GM12878 (cell line): ENCODE results near the gene RHEBL1. TPM values are rescaled to one million over a fixed set of nuclear protein-coding genes. Genes with fewer than 3 reads are reported as not detected.

ENCODE experiments used
- ATAC-seq: fragments of 200-7000 bp; cut with Tn5 transposase; 3 replicates; pipeline ENCODE4 v1.9.1; 2020; ENCODE audit warnings: mild to moderate bottlenecking, moderate library complexity
- BruUV-seq: library from RNA; stranded (reverse); fragments of 400-500 nt; replicated peaks from 2 replicates; lab custom pipeline; 2021; lab: Mats Ljungman, UMichigan
- CTCF ChIA-PET: fragments of 300-600 bp; sonication (Branson Sonifier 250); formaldehyde crosslinking; extraction: SDS; loops from one replicate; lab custom pipeline; 2021; ENCODE audit warnings: inconsistent platforms; lab: Yijun Ruan, JAX
- POLR2A ChIA-PET: fragments of 350-600 bp; formaldehyde crosslinking; extraction: SDS; loops from one replicate; lab custom pipeline; 2021; ENCODE audit warnings: inconsistent platforms; lab: Charles Lee
- RAD21 ChIA-PET: fragments of 300-600 bp; sonication (Branson Sonifier 250); formaldehyde crosslinking; loops from one replicate; lab custom pipeline; 2023; ENCODE audit warnings: antibody characterized with exemption; ENCODE audit not compliant: unreplicated experiment; lab: Charles Lee
- SMC1A ChIA-PET: fragments of 300-600 bp; sonication (Branson Sonifier 250); formaldehyde crosslinking; loops from one replicate; lab custom pipeline; 2023; ENCODE audit not compliant: unreplicated experiment, uncharacterized antibody; lab: Charles Lee
- DNase-seq: peaks from one replicate; pipeline ENCODE4 v3.0.0-alpha.2; 2011; ENCODE audit warnings: low read depth, low spot score
- FAIRE-seq: peaks from 3 replicates; lab custom pipeline; 2011; peaks lifted over from hg19 to GRCh38; lab: Jason Lieb, UNC
- H2AFZ ChIP-seq: 2 replicates; pipeline ENCODE4 v1.6.0; 2011; ENCODE audit warnings: low read depth, low read length, control low read depth; ENCODE audit not compliant: control insufficient read depth
- H3K27ac ChIP-seq: 2 replicates; pipeline ENCODE4 v1.5.1; 2011; ENCODE audit warnings: control low read depth; ENCODE audit not compliant: control insufficient read depth, insufficient read depth
- H3K27me3 ChIP-seq, 2 experiments: replicated peaks in 1 of 2; 2 replicates each; pipeline versions ENCODE4 v1.6.0 to v1.6.1; 2011; ENCODE audit warnings: low read length in 1 of 2; ENCODE audit not compliant: control insufficient read depth in 2 of 2, insufficient read depth in 2 of 2
- H3K36me3 ChIP-seq, 2 experiments: 2 replicates each; pipeline ENCODE4 v1.5.1; 2011; ENCODE audit warnings: low read length in 1 of 2; ENCODE audit not compliant: control insufficient read depth in 2 of 2, insufficient read depth in 2 of 2
- H3K4me1 ChIP-seq: 2 replicates; pipeline ENCODE4 v1.6.1; 2011; ENCODE audit warnings: mild to moderate bottlenecking, low read length, moderate library complexity, mixed read lengths; ENCODE audit not compliant: control insufficient read depth, insufficient read depth
- H3K4me2 ChIP-seq: 2 replicates; pipeline ENCODE4 v1.6.0; 2011; ENCODE audit warnings: control low read depth; ENCODE audit not compliant: control insufficient read depth, insufficient read depth
- H3K4me3 ChIP-seq: fragments of 200-600 bp; sonication (generic); 2 replicates; pipeline ENCODE4 v1.5.1; 2016
- H3K79me2 ChIP-seq: 2 replicates; pipeline ENCODE4 v1.6.0; 2011; ENCODE audit warnings: low read length; ENCODE audit not compliant: control insufficient read depth, insufficient read depth
- H3K9ac ChIP-seq: 2 replicates; pipeline ENCODE4 v1.8.0; 2011; ENCODE audit warnings: low read length, control low read depth, mixed read lengths; ENCODE audit not compliant: control insufficient read depth, insufficient read depth
- H3K9me3 ChIP-seq: replicated peaks from 3 replicates; pipeline ENCODE4 v1.5.1; 2011; ENCODE audit warnings: mild to moderate bottlenecking, low read length; ENCODE audit not compliant: control insufficient read depth, insufficient read depth
- H4K20me1 ChIP-seq: 2 replicates; pipeline ENCODE4 v1.6.0; 2011; ENCODE audit not compliant: control insufficient read depth, insufficient read depth
- CBX5 ChIP-seq: sonication (generic); IDR thresholded peaks from 2 replicates; pipeline ENCODE4 v1.6.1; 2016; ENCODE audit warnings: low read depth, moderate library complexity, mild to moderate bottlenecking, inconsistent platforms
- EZH2 ChIP-seq: IDR thresholded peaks from 2 replicates; pipeline ENCODE4 v1.6.1; 2012; ENCODE audit warnings: low read depth, mild to moderate bottlenecking, control low read depth, inconsistent platforms, low read length, borderline replicate concordance; ENCODE audit not compliant: control insufficient read depth
- JUNB ChIP-seq: IDR thresholded peaks from 2 replicates; pipeline ENCODE4 v1.6.1; 2016; ENCODE audit warnings: antibody characterized with exemption, mild to moderate bottlenecking
- NBN ChIP-seq: fragments of 450-650 bp; IDR thresholded peaks from 2 replicates; pipeline ENCODE4 v1.6.1; 2016
- NFIC ChIP-seq: IDR thresholded peaks from 2 replicates; pipeline ENCODE4 v1.6.1; 2012; ENCODE audit warnings: low read depth, mild to moderate bottlenecking, inconsistent platforms, low read length, moderate library complexity
- NR2C1 ChIP-seq: fragments of 450-650 bp; IDR thresholded peaks from 2 replicates; pipeline ENCODE4 v1.6.1; 2017; ENCODE audit warnings: antibody characterized with exemption, mild to moderate bottlenecking, moderate library complexity
- STAT1 ChIP-seq: fragments of 450-650 bp; conservative IDR thresholded peaks from 2 replicates; pipeline ENCODE4 v1.6.1; 2014; ENCODE audit warnings: antibody characterized with exemption, mild to moderate bottlenecking
- ZBTB4 ChIP-seq: fragments of 450-650 bp; formaldehyde crosslinking; IDR thresholded peaks from 2 replicates; pipeline ENCODE4 v1.4.0; 2022; ENCODE audit warnings: mild to moderate bottlenecking, moderate library complexity
- ZNF24 ChIP-seq: fragments of 450-650 bp; IDR thresholded peaks from 2 replicates; pipeline ENCODE4 v1.6.1; 2017; ENCODE audit warnings: antibody characterized with exemption, mild to moderate bottlenecking
- ZSCAN29 ChIP-seq: fragments of 450-650 bp; IDR thresholded peaks from 2 replicates; pipeline ENCODE4 v1.6.1; 2017; ENCODE audit warnings: mild to moderate bottlenecking, moderate library complexity
- WGBS: methylation state at CpG from one replicate; pipeline ENCODE4 v1.1.6; 2016; ENCODE audit warnings: low lambda C conversion rate; ENCODE audit not compliant: insufficient replicate concordance, insufficient coverage; ENCODE audit errors: missing lambda C conversion rate; 5-methylcytosine and 5-hydroxymethylcytosine counted together
- in situ Hi-C: fragments of 300-500 bp; cut with MboI; formaldehyde crosslinking; loops from 9 replicates; pipeline ENCODE4 v1.14.3; 2018; ENCODE audit warnings: mixed read lengths
- intact Hi-C: fragments of 100-400 bp; cut with micrococcal nuclease; formaldehyde crosslinking; loops from one replicate; pipeline ENCODE4 v1.14.2; 2022; ENCODE audit not compliant: unreplicated experiment
- polyA plus RNA-seq, 11 experiments: library from polyadenylated mRNA; depleted of rRNA in 4 of 11; unstranded in 6 of 11; stranded (reverse) in 5 of 11; fragments of >200 nt; fragmentation: Nextera tagmentation in 4 of 11; fragmentation: Illumina TruSeq in 1 of 11; extraction: Ambion mirVana in 4 of 11; extraction: Trizol in 1 of 11; gene quantifications; 1 replicate in 1 of 11; 2 replicates in 10 of 11; pipeline versions ENCODE4 v1.2.1 to v1.2.3, GENCODE V29; 2011 to 2016; ENCODE audit warnings: inconsistent platforms in 2 of 11, missing spikeins in 2 of 11, low read depth in 1 of 11
- total RNA-seq, 4 experiments: library from RNA; depleted of rRNA in 3 of 4; stranded (reverse); fragments of >200 nt in 3 of 4; fragmentation: Illumina TruSeq in 1 of 4; extraction: Trizol in 1 of 4; gene quantifications; 2 replicates each; pipeline versions ENCODE4 v1.2.1 to v1.2.3, GENCODE V29; 2013 to 2021
- TF ChIP-seq, protein P1 (sequence below): fragments of 450-650 bp; IDR thresholded peaks from 2 replicates; pipeline ENCODE4 v1.6.1; 2017; ENCODE audit warnings: mild to moderate bottlenecking, moderate library complexity
- TF ChIP-seq, protein P2 (sequence below): fragments of 450-650 bp; IDR thresholded peaks from 2 replicates; pipeline ENCODE4 v1.6.1; 2017; ENCODE audit warnings: antibody characterized with exemption, mild to moderate bottlenecking, moderate library complexity

Gene RHEBL1
- total and polyA plus RNA-seq, 10 of the 15 experiments (the other 5 are each of a cell fraction or from before 2014, with no cell fraction given) = 5.9 to 18.7 (median 12.0) TPM

GRCh38 chr12:49030119-49030518, 39.7 kb downstream of the RHEBL1 start (continued):
- no peak for TF ChIP-seq ZNF24
- TF ChIP-seq EZH2 = no peak
- no peak for TF ChIP-seq NBN
- no peak for TF ChIP-seq ZSCAN29
- no peak for TF ChIP-seq JUNB
- TF ChIP-seq CBX5 = no peak

DNA sequence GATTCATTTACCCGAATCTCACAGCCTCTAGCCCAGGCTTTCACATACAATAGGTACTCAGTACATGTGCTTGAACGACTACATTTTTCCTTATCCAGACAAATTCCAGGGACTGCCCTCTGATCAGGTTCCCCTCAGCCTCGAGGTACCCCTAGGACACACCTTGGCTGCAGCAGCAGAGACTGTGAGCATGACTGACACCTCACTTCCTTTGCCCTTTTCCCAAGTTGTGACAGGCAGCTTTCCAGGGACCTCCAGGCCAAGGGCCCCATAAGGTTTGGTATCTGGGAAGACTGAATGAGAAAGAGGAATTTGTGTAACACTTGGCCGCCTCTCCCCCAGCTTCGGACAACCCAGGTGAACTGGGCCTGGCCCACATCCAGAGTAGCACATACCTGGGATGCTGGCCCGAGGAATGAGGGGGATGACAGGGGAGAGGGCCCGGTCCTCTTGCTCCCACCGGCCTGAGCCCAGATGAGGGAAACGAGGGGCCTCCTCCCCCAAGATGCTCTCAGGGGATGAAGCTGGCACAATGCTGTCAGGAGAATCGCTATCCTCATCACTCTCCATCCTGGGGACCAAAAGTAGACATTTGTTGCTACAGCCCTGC, 41.0 kb downstream of the RHEBL1 start:
- SMC1A ChIA-PET = no interaction called here
- Histone ChIP-seq H3K9me3 (no peaks in the 10 kb centered on the region), H3K36me3 (peaks cover 23 to 34% of the 10 kb centered on the region in 2 experiments), H3K9ac (no peak overlapping the region), H3K4me3 (no peak overlapping the region), H3K4me1 (no peaks in the 10 kb centered on the region), H3K79me2 (no peaks in the 10 kb centered on the region), H3K27ac (no peak overlapping the region), H3K27me3 (no peaks in the 10 kb centered on the region), H2AFZ (no peak overlapping the region), H3K4me2 (no peak overlapping the region), H4K20me1 (no peaks in the 10 kb centered on the region)
- in situ Hi-C loops = no loop called here
- no peak for ATAC-seq
- POLR2A ChIA-PET = interaction anchor here (1.2 kb wide), 1 partner anchor 11 kb away, joined by 4 read pairs; no protein-coding TSS in a partner anchor
- CTCF ChIA-PET = interaction anchor here (0.6 to 1.8 kb wide), 6 partner anchors 9 to 102 kb away, joined by 3 to 13 read pairs (median 5); partner anchors contain the start of gene TUBA1B
- intact Hi-C loops = no loop called here
- DNase-seq = no peak
- BruUV-seq = no TSS peak
- no peak for FAIRE-seq
- RAD21 ChIA-PET = interaction anchor here (1.5 kb wide), 1 partner anchor 10 kb away, joined by 3 read pairs; no protein-coding TSS in a partner anchor
- WGBS = 82% methylated on average over 10 of the region's 10 CpGs
- TF ChIP-seq ZBTB4 (CRISPR knock-in tag) = no peak
- no peak for TF ChIP-seq NR2C1
- TF ChIP-seq NFIC = no peak
- TF ChIP-seq, protein P1, sequence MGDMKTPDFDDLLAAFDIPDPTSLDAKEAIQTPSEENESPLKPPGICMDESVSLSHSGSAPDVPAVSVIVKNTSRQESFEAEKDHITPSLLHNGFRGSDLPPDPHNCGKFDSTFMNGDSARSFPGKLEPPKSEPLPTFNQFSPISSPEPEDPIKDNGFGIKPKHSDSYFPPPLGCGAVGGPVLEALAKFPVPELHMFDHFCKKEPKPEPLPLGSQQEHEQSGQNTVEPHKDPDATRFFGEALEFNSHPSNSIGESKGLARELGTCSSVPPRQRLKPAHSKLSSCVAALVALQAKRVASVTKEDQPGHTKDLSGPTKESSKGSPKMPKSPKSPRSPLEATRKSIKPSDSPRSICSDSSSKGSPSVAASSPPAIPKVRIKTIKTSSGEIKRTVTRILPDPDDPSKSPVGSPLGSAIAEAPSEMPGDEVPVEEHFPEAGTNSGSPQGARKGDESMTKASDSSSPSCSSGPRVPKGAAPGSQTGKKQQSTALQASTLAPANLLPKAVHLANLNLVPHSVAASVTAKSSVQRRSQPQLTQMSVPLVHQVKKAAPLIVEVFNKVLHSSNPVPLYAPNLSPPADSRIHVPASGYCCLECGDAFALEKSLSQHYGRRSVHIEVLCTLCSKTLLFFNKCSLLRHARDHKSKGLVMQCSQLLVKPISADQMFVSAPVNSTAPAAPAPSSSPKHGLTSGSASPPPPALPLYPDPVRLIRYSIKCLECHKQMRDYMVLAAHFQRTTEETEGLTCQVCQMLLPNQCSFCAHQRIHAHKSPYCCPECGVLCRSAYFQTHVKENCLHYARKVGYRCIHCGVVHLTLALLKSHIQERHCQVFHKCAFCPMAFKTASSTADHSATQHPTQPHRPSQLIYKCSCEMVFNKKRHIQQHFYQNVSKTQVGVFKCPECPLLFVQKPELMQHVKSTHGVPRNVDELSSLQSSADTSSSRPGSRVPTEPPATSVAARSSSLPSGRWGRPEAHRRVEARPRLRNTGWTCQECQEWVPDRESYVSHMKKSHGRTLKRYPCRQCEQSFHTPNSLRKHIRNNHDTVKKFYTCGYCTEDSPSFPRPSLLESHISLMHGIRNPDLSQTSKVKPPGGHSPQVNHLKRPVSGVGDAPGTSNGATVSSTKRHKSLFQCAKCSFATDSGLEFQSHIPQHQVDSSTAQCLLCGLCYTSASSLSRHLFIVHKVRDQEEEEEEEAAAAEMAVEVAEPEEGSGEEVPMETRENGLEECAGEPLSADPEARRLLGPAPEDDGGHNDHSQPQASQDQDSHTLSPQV = no peak
- TF ChIP-seq, protein P2, sequence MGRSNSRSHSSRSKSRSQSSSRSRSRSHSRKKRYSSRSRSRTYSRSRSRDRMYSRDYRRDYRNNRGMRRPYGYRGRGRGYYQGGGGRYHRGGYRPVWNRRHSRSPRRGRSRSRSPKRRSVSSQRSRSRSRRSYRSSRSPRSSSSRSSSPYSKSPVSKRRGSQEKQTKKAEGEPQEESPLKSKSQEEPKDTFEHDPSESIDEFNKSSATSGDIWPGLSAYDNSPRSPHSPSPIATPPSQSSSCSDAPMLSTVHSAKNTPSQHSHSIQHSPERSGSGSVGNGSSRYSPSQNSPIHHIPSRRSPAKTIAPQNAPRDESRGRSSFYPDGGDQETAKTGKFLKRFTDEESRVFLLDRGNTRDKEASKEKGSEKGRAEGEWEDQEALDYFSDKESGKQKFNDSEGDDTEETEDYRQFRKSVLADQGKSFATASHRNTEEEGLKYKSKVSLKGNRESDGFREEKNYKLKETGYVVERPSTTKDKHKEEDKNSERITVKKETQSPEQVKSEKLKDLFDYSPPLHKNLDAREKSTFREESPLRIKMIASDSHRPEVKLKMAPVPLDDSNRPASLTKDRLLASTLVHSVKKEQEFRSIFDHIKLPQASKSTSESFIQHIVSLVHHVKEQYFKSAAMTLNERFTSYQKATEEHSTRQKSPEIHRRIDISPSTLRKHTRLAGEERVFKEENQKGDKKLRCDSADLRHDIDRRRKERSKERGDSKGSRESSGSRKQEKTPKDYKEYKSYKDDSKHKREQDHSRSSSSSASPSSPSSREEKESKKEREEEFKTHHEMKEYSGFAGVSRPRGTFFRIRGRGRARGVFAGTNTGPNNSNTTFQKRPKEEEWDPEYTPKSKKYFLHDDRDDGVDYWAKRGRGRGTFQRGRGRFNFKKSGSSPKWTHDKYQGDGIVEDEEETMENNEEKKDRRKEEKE = no peak
- TF ChIP-seq STAT1 = no peak
